Vagina (tissue), 2 donors: Measurements from ENCODE around the gene TMPRSS13.

Source experiments
- CTCF ChIP-seq, 3 experiments: fragments of 450-650 bp in 2 of 3; fragments of 200-600 bp in 1 of 3; sonication (generic) in 1 of 3; IDR thresholded peaks; one replicate each; pipeline ENCODE4 v1.5.1; 2017 to 2019; ENCODE audit warnings: antibody characterized with exemption in 3 of 3, mild to moderate bottlenecking in 2 of 3, moderate library complexity in 2 of 3
- POLR2AphosphoS5 ChIP-seq, 2 donors: sonication (generic); formaldehyde crosslinking; IDR thresholded peaks; one replicate each; pipeline ENCODE4 v1.9.0; 2017; ENCODE audit warnings: antibody characterized with exemption in 2 of 2, mild to moderate bottlenecking in 2 of 2, low read depth in 1 of 2; ENCODE audit not compliant: insufficient read depth in 1 of 2

GRCh38 chr11:117953024-117953671 is 23.9 kb upstream of the TMPRSS13 start:
- TF ChIP-seq CTCF (IDR thresholded peaks at IDR 0.05) (no peak), POLR2AphosphoS5 (IDR thresholded peaks at IDR 0.05; ENCODE audit: insufficient read depth in 1 of 2, low read depth in 1 of 2) (no peak)
